UCSD-AML1 (cell line): ENCODE data around the gene DDX41.
A peak's percentile ranks its signal among the peaks of the same experiment; 100 is the strongest.
"Not testable (repeated sequence)": the region's sequence is repeated elsewhere in the genome, so short reads cannot be mapped to it uniquely, and the experiment has no call there.

Experiments
- DNase-seq: peaks from one replicate; lab custom pipeline; 2025; ENCODE audit not compliant: unreplicated experiment; lab: John Stamatoyannopoulos, UW

DDX41 gene

DNA sequence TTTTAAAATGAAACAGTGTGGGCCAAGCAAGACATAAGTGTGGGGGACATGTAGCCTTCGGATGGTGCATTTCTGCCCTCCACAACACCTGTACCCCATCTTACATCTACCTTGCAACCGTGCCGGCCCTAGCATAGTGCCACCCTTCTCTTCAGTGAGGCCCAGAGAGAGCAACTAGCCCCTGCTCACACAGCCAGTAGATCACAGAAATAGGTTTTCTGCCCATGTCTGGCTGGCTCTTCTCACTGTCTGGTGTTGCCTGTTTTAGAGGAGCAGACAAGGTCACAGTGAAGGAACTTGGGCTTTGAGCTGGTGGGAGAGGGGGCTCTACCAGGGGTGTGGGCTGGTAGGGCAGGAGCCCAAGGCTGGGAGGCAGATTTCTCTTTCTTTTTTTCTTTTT, 30.5 kb downstream of the DDX41 start:
- DNase-seq, result no peak

DNA sequence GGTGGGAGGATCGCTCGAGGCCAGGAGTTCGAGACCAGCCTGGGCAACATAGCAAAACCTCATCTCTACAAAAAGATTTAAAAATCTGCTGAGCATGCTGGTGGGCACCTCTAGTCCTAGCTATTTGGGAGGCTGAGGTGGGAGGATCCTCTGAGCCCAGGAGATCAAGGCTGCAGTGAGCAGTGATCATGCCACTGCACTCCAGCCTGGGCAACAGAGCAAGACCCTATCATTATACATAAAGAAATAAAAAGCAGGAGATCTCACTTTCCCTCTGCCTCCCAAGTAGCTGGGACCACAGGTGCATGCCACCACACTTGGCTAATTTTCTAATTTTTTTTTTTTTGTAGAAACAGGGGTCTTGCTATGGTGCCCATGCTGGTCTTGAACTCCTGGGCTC, 31.0 kb downstream of the DDX41 start:
- not testable (repeated sequence) for DNase-seq

GRCh38 chr5:177484902-177485549, 31.7 kb downstream of the DDX41 start:
- no peak for DNase-seq

DNA sequence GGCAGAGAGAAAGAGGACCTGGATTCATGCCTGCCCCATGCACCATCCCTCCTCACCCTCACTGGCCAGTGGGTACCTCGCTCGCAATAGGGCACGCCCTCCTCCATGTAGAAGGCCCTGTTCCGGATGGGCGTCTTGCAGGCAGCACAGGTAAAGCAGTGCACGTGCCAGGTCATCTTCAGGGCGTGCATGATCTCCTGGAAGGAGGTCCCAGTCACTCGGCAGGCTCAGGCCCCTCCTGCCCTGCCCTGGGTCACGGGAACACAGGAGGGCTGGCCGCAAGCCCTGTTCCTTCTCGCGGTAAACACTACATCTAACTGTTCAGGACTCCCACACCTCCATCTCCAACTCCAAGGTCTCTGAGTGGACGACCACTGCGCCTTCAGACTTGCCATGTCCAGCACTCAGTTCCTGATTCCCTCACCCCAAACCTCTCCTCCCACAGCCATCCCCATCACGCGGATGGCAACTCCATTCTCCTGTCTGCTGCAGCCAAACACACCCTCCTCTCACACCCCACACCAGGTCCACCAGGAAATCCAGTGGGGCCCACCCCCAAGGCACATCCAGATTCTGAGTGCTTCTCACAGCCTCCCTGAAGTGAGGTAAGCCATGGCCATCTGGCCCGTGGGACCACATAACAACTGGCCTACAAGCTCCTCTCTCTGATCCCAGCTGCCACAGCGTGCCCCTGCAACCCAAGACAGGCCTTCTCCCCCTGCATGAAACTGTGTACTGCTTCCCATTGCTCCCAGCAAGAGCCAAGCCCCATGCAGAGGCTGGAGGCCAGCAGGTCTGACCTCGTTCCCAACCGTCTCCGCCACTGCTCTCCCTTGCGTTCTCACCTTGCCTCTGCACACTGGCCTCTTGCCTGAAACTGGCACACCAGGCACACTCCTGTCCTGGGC, 32.5 kb downstream of the DDX41 start:
- DNase-seq, result no peak

GRCh38 chr5:177483042-177483441, 33.7 kb downstream of the DDX41 start:
- no peak for DNase-seq

DNA sequence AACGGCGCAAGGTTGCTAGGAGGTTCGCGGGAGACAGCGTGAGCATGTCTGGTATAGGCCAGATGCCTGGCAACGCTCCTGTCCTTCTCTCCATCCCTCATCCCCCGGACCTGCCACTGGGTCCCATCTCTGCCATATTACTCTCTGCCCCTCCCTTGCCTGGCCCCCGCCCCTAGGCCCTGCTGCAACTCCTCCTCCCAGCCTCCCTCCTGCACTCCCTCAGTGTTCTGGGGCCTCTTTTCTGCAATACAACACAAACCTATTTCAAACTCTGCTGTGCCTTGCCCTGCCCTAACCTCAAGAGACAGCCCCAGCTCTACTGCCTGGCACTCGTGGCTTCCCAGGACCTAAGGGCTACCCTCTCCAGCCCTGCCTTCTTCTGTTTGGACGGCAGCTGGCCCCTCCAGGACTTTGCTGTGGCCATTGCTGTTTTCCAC, 34.4 kb downstream of the DDX41 start:
- no peak for DNase-seq

DNA sequence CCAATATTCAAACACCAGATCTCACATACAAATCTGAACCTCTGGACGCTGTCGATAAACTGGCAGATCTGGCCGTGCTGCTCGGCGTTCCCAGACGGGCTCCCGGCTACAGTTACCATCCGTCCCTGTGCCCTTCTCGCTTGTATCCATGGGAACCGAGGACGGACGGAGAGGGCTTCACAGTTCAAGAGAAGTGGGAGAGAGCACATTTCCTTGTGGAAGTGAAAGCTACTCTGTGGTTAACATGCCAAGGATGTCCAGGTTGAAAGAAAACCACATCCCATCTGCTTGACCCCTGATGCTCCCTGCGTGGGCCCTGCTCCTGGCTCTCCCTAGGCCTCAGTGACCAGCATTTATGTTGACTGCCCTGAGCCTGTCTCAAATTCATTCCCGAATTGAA, 37.0 kb downstream of the DDX41 start:
- no peak for DNase-seq

- peak; percentile 62 for DNase-seq
These were observed 37.8 kb downstream of the DDX41 start for GRCh38 chr5:177478711-177479646.

DNA sequence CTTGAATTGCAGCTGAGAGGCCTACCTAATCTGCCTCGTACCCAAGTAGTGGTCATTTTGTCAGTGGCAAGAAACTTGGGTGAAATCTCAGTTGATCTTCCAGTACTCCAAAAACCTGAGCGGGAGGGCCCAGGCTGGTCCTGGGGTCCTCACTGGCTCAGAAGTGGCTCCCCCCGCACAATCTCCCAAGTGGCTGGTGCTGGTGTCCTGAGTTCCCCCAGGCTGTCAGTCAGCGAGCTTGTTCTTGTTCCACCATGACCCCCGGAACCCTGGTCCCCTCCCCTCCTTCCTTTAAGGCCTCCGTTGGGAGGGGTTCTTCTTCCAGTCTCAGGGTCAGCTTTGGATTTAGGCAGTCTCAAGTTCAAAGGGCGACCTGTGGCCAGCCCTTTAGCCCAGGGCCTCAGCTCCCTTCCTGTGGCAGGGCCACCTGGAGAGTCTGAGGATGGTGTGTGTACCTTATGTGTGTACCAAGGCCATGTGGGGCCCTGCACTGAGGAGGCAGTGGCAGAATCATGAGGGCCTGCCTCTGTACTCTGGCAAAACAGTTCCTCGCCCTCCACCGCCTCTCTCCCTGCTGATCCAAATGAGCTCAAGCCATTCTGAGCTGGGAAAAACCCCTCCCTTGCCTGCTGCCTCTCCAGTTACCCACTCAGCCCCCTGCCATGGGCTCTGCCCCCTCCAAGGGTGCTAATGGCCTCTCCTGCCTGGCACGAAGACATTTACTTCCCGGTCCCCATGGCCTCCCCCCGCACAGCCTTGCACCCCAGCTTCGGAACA, 38.9 kb downstream of the DDX41 start:
- no peak for DNase-seq

DNA sequence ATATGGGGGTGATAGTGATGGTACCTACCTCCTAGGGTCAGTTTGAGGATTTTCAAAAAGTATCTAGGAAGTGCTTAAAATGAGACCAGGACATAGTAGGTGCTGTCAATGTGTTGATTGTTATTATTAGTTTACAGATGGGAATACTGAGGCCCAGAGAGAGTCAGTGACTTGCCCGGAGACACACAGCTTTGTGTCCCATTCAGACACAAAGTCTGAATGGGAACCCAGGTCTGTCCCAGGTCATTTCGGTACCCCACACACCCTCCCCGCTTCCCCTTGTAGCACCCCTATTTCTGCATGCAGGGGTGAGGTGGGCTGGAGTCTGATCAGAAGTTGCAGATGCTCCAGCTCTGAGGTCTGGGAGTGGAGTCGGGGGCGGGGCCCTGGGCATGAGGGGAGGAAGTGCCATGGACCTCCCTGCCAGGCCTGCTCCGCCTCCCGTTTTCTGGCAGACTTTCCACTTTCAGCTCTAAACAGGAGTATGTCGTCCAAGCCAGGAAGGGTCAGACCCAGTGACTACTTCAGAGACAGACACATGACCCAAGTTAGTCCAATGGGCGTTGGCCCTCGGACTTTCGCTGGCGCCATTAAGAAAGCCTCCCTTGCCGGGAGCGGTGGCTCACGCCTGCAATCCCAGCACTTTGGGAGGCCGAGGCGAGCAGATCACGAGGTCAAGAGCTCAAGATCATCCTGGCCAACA, 40.1 kb downstream of the DDX41 start:
- no peak for DNase-seq

GRCh38 chr5:177475563-177476427, 41.0 kb downstream of the DDX41 start:
- DNase-seq, result no peak

DNA sequence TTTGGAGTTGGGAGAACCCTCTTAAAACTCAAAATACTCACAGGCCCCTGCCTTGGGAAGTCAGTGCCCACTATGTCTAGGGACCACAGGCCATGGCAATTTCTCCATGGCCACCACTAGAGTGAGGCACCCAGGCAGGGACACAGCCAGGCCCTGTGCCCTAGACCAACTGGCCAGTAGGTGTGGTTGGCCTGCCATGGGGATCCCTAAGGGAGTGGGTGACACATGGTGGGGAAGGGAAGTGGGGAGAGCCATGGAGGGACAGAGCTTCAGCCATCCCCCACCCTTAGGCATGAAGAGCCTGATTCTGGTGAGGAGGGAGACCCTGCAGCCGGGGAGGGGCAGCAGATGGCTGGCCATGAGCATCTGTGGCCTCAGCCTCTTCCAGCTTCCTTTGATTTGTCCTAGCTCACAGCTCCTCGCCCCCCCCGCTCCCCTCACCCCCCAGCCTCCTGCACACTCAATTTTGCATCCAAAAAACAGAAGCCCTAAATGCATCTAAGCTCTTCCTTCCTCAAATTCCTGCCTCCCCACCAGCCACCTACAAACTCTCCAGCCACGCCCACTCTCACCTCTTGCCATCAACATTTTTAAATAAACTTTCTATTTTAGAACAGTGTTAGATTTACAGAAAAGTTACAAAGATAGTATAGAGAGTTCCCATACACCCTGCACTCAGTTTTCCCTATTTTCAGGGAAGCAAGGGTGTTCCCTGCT, 41.8 kb downstream of the DDX41 start:
- DNase-seq, result no peak

GRCh38 chr5:177474002-177474476, 42.7 kb downstream of the DDX41 start:
- no peak for DNase-seq

DNA sequence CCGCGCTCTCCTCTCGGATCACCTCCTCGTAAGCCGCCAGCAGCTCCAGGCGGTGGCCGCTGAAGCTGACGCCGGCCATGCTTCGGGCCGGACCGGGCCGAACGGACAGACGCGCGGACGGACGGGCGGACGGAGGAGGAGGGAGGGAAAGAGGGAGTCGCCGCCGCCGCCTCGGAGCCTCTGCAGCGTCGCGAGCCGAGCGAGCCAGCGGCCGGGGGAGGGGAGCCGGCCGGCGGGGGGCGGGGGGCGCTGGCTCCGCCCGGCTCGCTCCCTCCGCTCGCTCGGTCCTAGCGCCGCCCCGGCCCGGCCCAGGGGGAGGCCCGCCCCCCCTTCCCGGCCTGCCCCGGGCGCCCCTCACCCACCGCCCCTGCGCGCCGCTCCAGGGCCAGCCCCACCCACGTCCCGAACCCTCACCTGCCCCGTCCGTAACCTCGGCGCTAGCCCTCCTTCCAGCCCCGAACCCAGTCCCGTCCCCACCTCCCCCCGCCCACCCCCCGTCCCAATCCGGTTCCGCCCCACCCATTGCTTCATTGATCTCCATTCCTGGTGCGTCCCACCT, 43.2 kb downstream of the DDX41 start, which contains the start of gene DBN1:
Gene DBN1, minus strand, starts transcription at position 192 of the 559 bp plus-strand sequence. Its CDS starts 113 bp downstream, at position 79.
- peak; percentile 58 for DNase-seq

DNA sequence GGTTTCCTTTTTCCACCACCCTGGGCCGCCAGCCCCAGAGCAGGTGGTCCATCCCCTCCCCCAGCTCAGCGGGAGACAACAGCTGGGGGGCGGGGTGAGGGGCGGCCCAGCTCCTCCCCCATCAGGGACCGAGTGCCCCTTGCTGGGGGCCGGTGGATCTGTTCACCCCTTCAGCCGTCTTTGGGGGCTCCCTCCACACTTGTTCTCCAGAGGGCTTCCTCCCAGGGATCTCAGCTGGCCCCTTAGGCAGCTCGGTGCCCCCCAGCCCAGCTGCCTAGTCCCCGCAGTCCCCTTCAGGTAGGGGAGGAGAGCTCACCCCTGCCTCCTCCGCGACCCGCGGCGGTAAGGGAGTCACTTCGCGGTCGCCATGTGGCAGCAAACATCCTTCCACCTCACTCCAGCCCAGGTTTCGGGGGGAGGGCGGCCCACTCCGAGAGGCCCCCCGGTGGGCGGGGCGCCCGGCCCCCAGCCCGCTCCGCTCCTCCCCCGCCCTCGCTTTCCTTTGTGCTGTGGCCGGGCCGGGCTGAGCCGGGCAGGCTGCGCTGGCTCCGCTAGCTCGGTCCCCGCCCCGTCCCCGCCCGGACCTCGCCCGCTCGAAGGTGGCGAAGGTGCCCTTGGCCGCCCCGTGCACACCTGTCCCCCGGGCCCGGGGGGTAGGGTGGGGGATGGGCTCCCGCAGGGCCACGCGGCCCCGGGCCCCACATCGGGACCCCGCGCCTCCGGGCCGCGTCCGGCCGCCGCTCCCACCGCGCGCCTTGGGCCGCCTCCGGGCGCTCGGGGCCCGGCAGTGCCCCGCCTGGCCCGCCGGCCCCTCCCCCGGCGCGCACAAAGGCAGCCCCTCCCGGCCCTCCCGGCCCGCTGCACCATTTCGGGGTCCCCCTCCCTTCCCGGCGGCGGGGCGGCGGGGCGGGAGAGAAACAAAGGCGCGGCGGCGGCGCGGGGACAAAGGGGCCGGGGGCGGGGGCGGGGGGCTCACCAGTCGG, 44.0 kb downstream of the DDX41 start:
- DNase-seq, result peak; percentile 68

GRCh38 chr5:177471610-177472356, 45.0 kb downstream of the DDX41 start:
- no peak for DNase-seq
